Renal cortical epithelial cell (primary cell): ENCODE measurements around the gene KISS1R. TPM values are rescaled to one million over a fixed set of nuclear protein-coding genes. Genes with fewer than 3 reads are reported as not detected.
"Not testable (repeated sequence)": the region's sequence is repeated elsewhere in the genome, so short reads cannot be mapped to it uniquely, and the experiment has no call there.

Experiments used
- DNase-seq: peaks from one replicate; pipeline ENCODE4 v3.0.0-alpha.2; 2011; ENCODE audit warnings: low read depth
- total RNA-seq: library from RNA; depleted of rRNA; stranded (reverse); fragments of >200 nt; gene quantifications from 2 replicates; pipeline ENCODE4 v1.2.3, GENCODE V29; 2014

The KISS1R gene
- total RNA-seq = not detected in 2 replicates

GRCh38 chr19:917323-918151 lies at the start of gene KISS1R:
Gene KISS1R (plus strand): TSS chr19:917333. CDS start chr19:917503, 170 bp downstream.
- DNase-seq = no peak

GRCh38 chr19:867855-868457 lies 49.2 kb upstream of the KISS1R start:
- DNase-seq = no peak

GRCh38 chr19:868458-869244 lies 48.5 kb upstream of the KISS1R start:
- DNase-seq = no peak

- DNase-seq = peak; percentile 43
These were observed 47.6 kb upstream of the KISS1R start for GRCh38 chr19:869245-870177.

GRCh38 chr19:870314-870713 lies 46.8 kb upstream of the KISS1R start:
- DNase-seq = no peak

- DNase-seq = no peak
These were observed 46.2 kb upstream of the KISS1R start for GRCh38 chr19:870963-871401.

GRCh38 chr19:871446-872265 lies 45.5 kb upstream of the KISS1R start:
- DNase-seq = no peak

GRCh38 chr19:872266-872951 lies 44.7 kb upstream of the KISS1R start:
- no peak for DNase-seq

- no peak for DNase-seq
These were observed 44.0 kb upstream of the KISS1R start for GRCh38 chr19:873084-873483.

- DNase-seq = no peak
These were observed 43.5 kb upstream of the KISS1R start for GRCh38 chr19:873561-874041.

GRCh38 chr19:875265-875879 lies 41.8 kb upstream of the KISS1R start:
- no peak for DNase-seq

GRCh38 chr19:876089-876488 lies 41.0 kb upstream of the KISS1R start:
- DNase-seq = no peak

GRCh38 chr19:876780-877314 lies 40.3 kb upstream of the KISS1R start:
- no peak for DNase-seq

GRCh38 chr19:877992-878660 lies 39.0 kb upstream of the KISS1R start:
- DNase-seq = not testable (repeated sequence)

- not testable (repeated sequence) for DNase-seq
These were observed 38.2 kb upstream of the KISS1R start for GRCh38 chr19:878751-879561.

- DNase-seq = no peak
These were observed 37.3 kb upstream of the KISS1R start for GRCh38 chr19:879711-880438.
